Middle frontal gyrus (tissue), 1 donor: ENCODE data around the gene JAG2.

Source experiments
- DNase-seq: peaks from one replicate; pipeline ENCODE4 v3.0.0-alpha.2; 2015; ENCODE audit warnings: low spot score; ENCODE audit errors: extremely low spot score

The JAG2 gene

GRCh38 chr14:105182296-105183020, 13.9 kb upstream of the JAG2 start:
- no peak for DNase-seq

GRCh38 chr14:105181549-105182295, 13.1 kb upstream of the JAG2 start:
- DNase-seq: no peak

DNA sequence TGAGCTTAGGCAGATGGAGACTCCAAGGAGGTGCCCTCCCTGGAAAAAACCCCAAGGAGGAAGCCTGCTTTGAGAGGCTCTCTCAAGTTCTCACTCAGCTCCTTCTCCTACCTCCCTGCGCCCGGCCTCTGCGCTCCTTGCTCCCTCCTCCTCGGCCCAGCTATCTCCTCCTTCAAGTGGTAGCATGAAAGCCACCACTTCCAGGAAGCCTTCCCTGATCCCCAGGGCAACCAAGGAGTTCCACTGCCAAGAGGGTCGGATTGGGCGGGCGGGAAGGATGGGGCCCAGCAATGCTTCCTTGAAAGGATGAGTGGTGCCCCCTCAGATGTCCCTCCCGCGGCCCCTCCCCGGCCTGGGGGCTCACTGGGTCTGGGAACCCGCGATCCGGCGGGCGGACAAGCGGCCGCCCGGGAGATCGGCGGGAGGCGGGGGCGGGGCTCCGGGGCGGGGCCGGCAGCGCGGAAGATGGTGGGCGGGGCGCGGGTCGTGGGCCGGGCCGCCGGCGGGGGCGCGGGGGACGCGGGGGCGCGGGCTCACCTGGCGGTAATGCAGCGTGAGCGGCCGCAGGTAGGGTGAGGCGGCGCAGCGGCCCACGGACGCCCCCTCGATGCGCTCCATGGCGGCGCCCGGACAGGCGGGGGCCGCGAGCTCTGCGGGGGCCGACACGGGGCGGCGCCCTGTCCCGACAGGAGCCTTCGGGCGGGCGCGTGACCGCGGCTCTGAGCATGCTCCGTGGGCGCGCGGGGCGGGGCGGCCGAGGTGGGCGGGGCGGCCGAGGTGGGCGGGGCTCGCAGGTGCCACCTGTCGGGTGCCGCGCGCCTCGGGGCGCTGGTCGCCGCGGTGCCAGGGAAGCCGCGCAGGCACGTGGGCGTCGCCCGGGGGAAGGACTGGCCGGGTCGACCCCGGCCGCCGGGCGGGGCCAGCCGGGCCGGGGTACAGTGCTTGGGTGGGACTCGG, 12.3 kb upstream of the JAG2 start, which contains the start of gene NUDT14:
Gene NUDT14 (minus strand): TSS at position 721 of the 957 bp plus-strand sequence. CDS start 103 bp downstream, at position 618.
- no peak for DNase-seq

DNA sequence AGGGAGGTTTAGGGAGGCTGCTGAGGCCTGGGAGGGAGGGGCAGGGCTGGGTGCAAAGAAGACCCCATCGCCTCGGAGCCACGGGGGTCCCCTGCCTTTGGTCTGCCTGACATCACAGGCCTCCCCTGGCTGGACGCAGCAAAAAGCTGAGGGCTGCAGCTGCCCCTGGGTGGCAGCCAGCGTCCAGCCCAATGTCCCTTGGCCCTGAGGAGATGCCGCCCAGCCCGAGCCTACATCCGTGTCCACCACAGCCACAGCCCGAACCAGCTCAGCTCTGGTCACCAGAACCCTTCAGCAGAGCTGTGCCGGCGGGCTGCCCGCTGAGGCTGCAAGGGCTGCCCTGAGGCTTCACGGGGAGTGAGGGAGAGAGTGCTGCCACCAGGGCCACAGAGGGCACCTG, 10.6 kb upstream of the JAG2 start:
- no peak for DNase-seq

DNA sequence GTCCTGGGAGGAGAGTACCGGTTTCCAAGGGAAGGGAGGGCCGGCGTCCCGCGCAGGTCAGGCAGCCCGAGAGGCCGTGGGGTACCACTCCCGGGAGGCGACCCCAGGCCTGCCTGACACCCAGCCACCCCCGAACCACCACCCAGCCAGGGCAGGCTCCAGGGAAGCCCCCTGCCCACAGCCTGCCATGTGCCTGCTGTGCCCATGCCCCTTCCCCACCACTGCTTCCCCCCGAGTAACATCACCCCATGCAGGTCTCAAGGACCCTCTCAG, 10.2 kb upstream of the JAG2 start:
- DNase-seq: no peak

- DNase-seq: no peak
Observed at GRCh38 chr14:105178069-105178867, 9.7 kb upstream of the JAG2 start.

- no peak for DNase-seq
Observed at GRCh38 chr14:105177082-105177481, 8.5 kb upstream of the JAG2 start.

DNA sequence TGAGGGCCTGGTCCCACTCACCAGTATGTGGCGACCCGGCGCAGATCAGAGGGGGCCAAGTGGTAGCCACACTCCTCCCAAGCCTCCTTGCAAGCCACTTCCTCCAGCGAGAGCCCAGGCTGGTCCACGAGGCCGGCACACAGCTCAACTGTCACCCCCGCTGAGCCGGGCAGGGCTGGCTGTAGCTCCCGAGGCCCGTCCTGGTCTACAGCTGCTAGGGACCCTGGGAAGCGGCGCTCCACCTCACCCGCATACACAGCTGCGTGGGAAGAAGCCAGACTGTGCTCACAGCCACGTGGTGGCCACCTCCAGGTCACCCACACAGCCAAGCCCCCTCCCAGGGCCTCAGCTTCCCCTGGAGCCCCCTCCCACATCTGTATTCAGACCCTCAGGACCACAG, 7.9 kb upstream of the JAG2 start:
- DNase-seq: no peak

- no peak for DNase-seq
Observed at GRCh38 chr14:105173901-105174894, 5.6 kb upstream of the JAG2 start.

DNA sequence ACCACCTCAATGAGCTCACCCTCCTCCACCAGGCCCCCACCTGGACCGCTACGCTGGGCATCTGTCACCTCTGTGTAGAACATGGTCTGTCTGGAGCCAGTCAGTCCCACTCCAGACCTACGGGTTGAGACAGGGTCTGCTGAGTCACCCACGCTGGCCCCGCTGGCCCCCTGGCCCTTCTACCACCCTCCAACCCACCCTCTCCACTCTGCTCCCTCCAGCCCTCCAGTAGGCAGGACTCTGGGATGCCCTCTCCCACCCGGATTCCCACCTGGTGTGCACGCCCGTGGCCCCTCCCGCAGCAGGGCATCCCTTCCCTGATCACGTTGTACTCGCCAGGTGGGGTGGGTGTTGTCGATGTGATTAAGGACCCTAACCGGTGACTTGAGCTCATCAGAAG, 4.6 kb upstream of the JAG2 start:
- DNase-seq: no peak

DNA sequence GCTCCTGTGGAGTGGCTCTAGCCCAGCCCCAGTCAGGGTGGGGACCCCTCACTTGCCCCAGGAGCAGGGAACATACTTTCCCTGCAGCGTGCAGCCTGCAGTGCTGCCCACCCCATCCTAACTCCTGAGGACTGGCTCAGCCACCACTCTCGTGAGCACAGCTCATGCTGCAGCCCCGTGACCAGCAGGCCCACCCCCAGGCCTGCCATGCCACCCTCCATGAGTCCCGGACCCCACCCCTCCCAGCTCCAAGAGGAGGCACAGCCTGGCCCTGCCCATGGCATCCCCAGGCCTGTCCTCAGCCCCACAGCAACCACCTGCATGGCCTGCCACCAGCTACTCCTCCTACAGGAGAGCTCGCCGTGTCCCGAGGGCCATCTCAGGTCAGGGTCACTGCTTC, 3.9 kb upstream of the JAG2 start:
- no peak for DNase-seq

DNA sequence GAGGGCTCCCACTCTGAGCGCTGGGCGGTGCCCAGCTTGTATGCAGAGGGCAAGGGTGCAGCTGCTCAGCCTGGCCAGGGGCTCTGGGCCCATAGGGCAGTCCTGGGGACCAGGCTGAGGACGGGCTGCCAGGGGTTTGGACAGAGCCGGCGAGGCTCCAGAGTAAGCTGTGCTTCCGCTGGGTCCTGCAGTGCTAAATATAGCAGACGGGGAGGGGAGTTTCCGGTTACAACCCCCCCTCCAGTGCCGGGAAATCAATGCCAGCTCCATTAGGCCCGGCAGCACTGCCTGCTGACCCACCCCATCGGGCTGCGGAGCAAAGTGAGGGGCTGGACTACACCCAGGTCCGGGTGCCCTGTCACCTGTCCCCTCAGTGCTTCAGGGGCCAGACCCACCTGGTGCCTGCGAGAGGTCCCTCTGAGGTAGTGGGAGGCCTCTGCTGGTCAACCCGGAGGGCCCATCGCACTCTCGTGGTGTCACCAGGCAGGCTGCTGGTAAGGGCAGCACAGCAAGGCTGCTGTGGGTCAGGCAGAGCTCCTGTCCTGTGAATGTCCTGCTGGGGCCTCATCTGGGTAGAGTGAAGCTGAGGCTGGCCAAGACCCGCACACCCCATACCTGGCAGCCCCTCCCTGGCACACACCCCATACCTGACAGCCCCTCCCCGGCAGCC, 2.6 kb upstream of the JAG2 start:
- no peak for DNase-seq

- DNase-seq: no peak
Observed at GRCh38 chr14:105169776-105170655, 1.4 kb upstream of the JAG2 start.

- DNase-seq: no peak
Observed at GRCh38 chr14:105168979-105169507, 467 bp upstream of the JAG2 start.

GRCh38 chr14:105168093-105168420, 519 bp downstream of the JAG2 start:
- no peak for DNase-seq

DNA sequence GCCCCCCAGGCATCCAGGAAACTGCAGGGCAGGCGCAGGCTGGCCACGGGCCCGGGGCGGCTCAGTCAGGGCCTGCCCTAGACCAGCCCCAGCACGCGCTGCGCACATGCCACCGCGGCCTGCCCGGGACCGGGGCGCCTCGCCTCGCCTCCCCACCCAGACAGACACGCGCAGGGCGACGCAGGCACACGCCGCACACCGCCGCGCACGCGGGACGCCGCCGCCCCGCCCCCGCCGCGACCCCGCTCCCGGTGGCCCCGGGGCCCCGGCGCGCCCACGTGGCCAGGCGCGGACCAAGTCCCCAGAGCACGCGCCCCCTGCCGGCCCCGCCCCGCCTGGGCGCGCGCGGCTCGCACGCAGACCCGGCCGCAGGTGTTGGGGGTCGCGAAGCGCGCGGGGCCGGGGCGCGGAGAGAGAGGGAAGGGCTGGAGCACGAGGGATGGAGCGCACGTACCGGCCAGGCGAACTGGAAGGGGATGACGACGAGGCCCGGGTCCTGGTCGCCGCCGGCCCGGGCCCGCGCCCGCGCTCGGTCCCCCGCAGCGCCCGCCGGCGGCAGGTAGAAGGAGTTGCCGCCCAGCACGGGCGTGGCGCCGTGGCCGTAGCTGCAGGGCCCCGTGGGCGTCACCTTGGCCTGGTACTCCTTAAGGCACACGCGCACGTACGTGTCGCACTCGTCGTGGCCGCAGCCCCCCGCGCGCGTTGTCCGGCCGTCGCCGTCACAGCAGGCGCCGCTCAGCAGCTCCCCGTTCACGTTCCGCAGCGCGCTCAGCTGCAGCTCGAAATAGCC, 1.1 kb downstream of the JAG2 start:
- no peak for DNase-seq

DNA sequence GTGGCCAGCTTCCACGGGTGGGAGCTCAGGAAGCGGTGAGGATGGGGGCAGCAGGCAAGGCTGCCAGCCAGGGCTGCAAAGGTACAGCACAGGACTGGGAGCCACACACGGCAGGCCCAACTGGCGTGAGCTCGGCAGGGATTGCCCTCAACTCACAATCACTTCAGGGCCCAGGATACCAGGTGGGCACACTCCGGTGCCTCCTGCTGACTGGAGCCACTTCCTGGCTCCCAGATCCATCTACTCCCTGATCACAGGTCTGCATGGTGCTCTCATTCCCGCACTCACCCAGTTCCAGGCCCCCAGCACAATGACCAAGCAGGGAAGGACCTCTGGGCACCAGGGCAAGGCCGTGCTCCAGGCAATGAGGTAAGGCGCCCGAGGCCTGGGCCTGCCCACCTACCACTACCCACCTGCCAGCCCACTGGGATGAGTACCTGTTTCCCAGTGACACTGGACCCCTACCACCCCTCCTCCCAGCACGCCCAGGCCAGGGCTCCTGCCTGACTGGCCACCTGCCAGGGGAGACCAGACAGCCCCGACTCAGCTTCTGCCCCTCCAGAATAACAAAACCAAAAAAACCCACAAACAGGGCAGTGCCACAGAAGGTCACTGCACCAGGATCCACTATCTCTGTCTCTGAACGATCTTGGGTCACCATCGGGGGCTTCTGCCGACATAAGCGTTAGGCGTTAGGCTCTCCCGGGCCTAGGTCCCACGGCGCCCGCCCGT, 1.8 kb downstream of the JAG2 start:
- DNase-seq: no peak
